GM12801 (cell line): Measurements from ENCODE around the gene JADE2.

Experiments used
- CTCF ChIP-seq: IDR thresholded peaks from one replicate; pipeline ENCODE4 v1.5.1; 2011; ENCODE audit warnings: control low read depth; ENCODE audit not compliant: insufficient read length; ENCODE audit errors: extremely low read depth

JADE2 gene

GRCh38 chr5:134580001-134580460 is 54.6 kb downstream of the JADE2 start:
- no peak for TF ChIP-seq CTCF

GRCh38 chr5:134581241-134581981 is 55.9 kb downstream of the JADE2 start:
- TF ChIP-seq CTCF, result no peak

- TF ChIP-seq CTCF, result no peak
Observed at GRCh38 chr5:134582281-134582680, 56.8 kb downstream of the JADE2 start.

GRCh38 chr5:134582941-134583340 is 57.5 kb downstream of the JADE2 start:
- TF ChIP-seq CTCF, result no peak

GRCh38 chr5:134583766-134584165 is 58.3 kb downstream of the JADE2 start:
- TF ChIP-seq CTCF, result no peak

- no peak for TF ChIP-seq CTCF
Observed at GRCh38 chr5:134584662-134585061, 59.2 kb downstream of the JADE2 start.

GRCh38 chr5:134585966-134586365 is 60.5 kb downstream of the JADE2 start:
- no peak for TF ChIP-seq CTCF
